GM20000 (cell line): Measurements from ENCODE around the gene MAPKAPK5.
A peak's percentile ranks its signal among the peaks of the same experiment; 100 is the strongest.

Source experiments
- DNase-seq: peaks from one replicate; pipeline ENCODE4 v3.0.0; 2012; ENCODE audit warnings: low spot score
- CTCF ChIP-seq: IDR thresholded peaks from 2 replicates; pipeline ENCODE4 v1.5.1; 2012; ENCODE audit warnings: mild to moderate bottlenecking, control low read depth; ENCODE audit errors: extremely low read depth, missing control alignments

The MAPKAPK5 gene, protein sequence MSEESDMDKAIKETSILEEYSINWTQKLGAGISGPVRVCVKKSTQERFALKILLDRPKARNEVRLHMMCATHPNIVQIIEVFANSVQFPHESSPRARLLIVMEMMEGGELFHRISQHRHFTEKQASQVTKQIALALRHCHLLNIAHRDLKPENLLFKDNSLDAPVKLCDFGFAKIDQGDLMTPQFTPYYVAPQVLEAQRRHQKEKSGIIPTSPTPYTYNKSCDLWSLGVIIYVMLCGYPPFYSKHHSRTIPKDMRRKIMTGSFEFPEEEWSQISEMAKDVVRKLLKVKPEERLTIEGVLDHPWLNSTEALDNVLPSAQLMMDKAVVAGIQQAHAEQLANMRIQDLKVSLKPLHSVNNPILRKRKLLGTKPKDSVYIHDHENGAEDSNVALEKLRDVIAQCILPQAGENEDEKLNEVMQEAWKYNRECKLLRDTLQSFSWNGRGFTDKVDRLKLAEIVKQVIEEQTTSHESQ

GRCh38 chr12:111841750-111842555, at the start of gene MAPKAPK5:
TSS of gene MAPKAPK5 (plus strand) at chr12:111842228. CDS start at chr12:111842734, 506 bp downstream.
- DNase-seq: peak; percentile 98
- TF ChIP-seq CTCF: no peak

GRCh38 chr12:111792856-111793235, 49.2 kb upstream of the MAPKAPK5 start:
- no peak for DNase-seq
- no peak for TF ChIP-seq CTCF

GRCh38 chr12:111798182-111798581, 43.8 kb upstream of the MAPKAPK5 start:
- TF ChIP-seq CTCF: no peak
- DNase-seq: no peak

DNA sequence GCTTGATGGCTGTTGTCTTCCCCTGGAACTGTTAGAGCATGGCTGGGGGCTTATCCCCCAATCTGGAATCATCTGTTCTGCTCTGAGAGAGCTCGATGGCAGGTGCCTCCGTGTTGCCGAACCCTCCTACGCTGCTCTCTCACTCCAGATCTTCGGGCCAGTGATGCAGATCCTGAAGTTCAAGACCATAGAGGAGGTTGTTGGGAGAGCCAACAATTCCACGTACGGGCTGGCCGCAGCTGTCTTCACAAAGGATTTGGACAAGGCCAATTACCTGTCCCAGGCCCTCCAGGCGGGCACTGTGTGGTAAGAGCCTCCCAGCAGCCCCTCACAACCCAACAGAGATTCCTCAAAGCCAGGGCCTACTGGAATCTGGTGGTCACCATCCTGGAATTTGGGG, 42.3 kb upstream of the MAPKAPK5 start:
- TF ChIP-seq CTCF: no peak
- no peak for DNase-seq

DNA sequence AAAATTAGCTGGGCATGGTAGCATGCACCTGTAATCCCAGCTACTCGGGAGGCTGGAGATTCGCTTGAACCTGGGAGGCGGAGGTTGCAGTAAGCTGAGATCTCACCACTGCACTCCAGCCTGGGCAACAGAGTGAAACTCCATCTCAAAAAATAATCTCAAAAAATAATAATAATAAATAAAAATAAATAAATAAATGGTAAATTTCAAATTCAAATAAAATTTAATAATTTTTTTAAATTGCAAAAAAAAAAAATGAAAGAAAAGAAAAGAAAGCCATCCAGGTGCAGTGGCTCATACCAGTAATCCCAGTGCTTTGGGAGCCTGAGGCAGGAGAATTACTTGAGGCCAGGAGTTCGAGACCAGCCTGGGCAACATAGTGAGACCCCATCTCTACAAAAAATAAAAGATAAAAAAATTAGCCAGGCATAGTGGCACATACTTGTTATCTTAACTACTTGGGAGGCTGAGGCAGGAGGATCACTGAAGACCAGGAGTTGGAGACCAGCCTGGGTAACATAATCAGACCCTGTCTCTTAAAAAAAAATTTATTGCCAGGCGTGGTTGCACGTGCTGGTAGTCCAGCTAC, 38.9 kb upstream of the MAPKAPK5 start:
- TF ChIP-seq CTCF: no peak
- DNase-seq: no peak

GRCh38 chr12:111803851-111804250, 38.2 kb upstream of the MAPKAPK5 start:
- TF ChIP-seq CTCF: no peak
- no peak for DNase-seq

DNA sequence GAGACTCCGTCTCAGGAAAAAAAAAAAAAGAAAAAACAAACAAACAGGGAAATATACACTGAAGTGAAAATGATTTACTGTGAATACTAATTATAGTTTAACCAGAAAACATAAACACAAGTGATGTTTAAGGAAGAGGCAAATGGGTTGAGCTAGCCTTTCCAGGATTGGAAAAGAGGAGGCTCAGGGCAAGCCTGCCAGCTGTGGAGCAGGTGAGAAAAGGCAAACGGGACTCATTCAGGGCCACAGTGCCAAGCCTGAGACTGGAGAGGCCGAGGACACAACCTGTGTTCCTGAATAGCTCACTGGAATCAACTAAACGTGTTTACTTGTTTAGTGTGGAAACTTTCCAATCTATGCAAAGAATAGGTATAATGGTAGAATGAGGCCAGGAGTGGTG, 35.7 kb upstream of the MAPKAPK5 start:
- no peak for TF ChIP-seq CTCF
- no peak for DNase-seq
